HepG2 (cell line): Measurements from ENCODE around the gene PRUNE1. TPM values are rescaled to one million over a fixed set of nuclear protein-coding genes. Genes with fewer than 3 reads are reported as not detected.
A peak's percentile ranks its signal among the peaks of the same experiment; 100 is the strongest.

Source experiments
- ATAC-seq: fragments of 200-7000 bp; cut with Tn5 transposase; 3 replicates; pipeline ENCODE4 v1.9.1; 2020; ENCODE audit warnings: mild to moderate bottlenecking, moderate library complexity
- BruUV-seq: library from RNA; stranded (reverse); fragments of 400-500 nt; replicated peaks from 2 replicates; lab custom pipeline; 2021; lab: Mats Ljungman, UMichigan
- CTCF ChIA-PET: fragments of 300-600 bp; formaldehyde crosslinking; extraction: SDS; loops from one replicate; lab custom pipeline; 2021; ENCODE audit warnings: low total read pairs, inconsistent platforms, low intra/inter-chr PET ratio; lab: Yijun Ruan, JAX
- POLR2A ChIA-PET: fragments of 350-600 bp; sonication (Branson Sonifier 250); formaldehyde crosslinking; loops from one replicate; lab custom pipeline; 2020; ENCODE audit warnings: antibody characterized with exemption, inconsistent platforms; lab: Yijun Ruan, JAX
- DNase-seq: peaks from one replicate; pipeline ENCODE4 v3.0.0-alpha.2; 2015; ENCODE audit warnings: low spot score
- FAIRE-seq: peaks from 3 replicates; lab custom pipeline; 2011; peaks lifted over from hg19 to GRCh38; lab: Jason Lieb, UNC
- H2AFZ ChIP-seq: one replicate; pipeline ENCODE4 v1.6.1; 2011; ENCODE audit warnings: low read length, inconsistent platforms
- H3K27ac ChIP-seq: fragments of 300-600 bp; 3 replicates; pipeline ENCODE4 v1.8.0; 2011; ENCODE audit warnings: mixed run types, mild to moderate bottlenecking, mixed read lengths, low read length, inconsistent platforms; ENCODE audit not compliant: insufficient read depth; ENCODE audit errors: extremely low read length
- H3K27me3 ChIP-seq, 2 experiments: fragments of 200-600 bp in 1 of 2; 2 replicates in 1 of 2; 3 replicates in 1 of 2; pipeline versions ENCODE4 v1.6.0 to v1.8.0; 2011; ENCODE audit warnings: low read length in 2 of 2, mild to moderate bottlenecking in 2 of 2, moderate library complexity in 2 of 2, inconsistent platforms in 1 of 2; ENCODE audit not compliant: insufficient read depth in 2 of 2, control insufficient read depth in 1 of 2
- H3K36me3 ChIP-seq, 2 experiments: fragments of 200-600 bp in 1 of 2; replicated peaks in 1 of 2; 2 replicates in 1 of 2; 3 replicates in 1 of 2; pipeline versions ENCODE4 v1.5.1 to v1.8.0; 2011; ENCODE audit warnings: low read length in 2 of 2, inconsistent platforms in 1 of 2; ENCODE audit not compliant: insufficient read depth in 2 of 2, control insufficient read depth in 1 of 2
- H3K4me1 ChIP-seq: 2 replicates; pipeline ENCODE4 v1.5.1; 2012; ENCODE audit warnings: low read length, inconsistent platforms; ENCODE audit not compliant: insufficient read depth
- H3K4me2 ChIP-seq: 2 replicates; pipeline ENCODE4 v1.6.0; 2011; ENCODE audit warnings: low read depth, low read length, inconsistent platforms
- H3K4me3 ChIP-seq, 3 experiments: fragments of 200-600 bp in 1 of 3; sonication (generic), shearing (Covaris generic) in 1 of 3; replicated peaks in 1 of 3; 2 replicates each; pipeline ENCODE4 v1.5.1; 2011 to 2016; ENCODE audit warnings: low read length in 3 of 3, inconsistent platforms in 2 of 3, low read depth in 2 of 3, mild to moderate bottlenecking in 2 of 3, control low read depth in 1 of 3, mixed read lengths in 1 of 3; ENCODE audit not compliant: insufficient read depth in 1 of 3
- H3K79me2 ChIP-seq: one replicate; pipeline ENCODE4 v1.6.1; 2011; ENCODE audit warnings: low read length, inconsistent platforms; ENCODE audit not compliant: insufficient read depth
- H3K9ac ChIP-seq: 2 replicates; pipeline ENCODE4 v1.6.0; 2011; ENCODE audit warnings: mild to moderate bottlenecking, low read depth, low read length, inconsistent platforms; ENCODE audit not compliant: insufficient read depth
- H3K9me3 ChIP-seq: 2 replicates; pipeline ENCODE4 v1.5.1; 2012; ENCODE audit warnings: mild to moderate bottlenecking, low read length
- H4K20me1 ChIP-seq: 2 replicates; pipeline ENCODE4 v1.6.0; 2011; ENCODE audit warnings: inconsistent platforms, mild to moderate bottlenecking, low read length, moderate library complexity; ENCODE audit not compliant: insufficient read depth
- CENPT ChIP-seq: sonication (generic); formaldehyde crosslinking; IDR thresholded peaks from 2 replicates; pipeline ENCODE4 v1.8.0; 2022; ENCODE audit warnings: low read depth, mild to moderate bottlenecking, moderate library complexity, missing genetic modification reagents
- DR1 ChIP-seq: sonication (generic); formaldehyde crosslinking; IDR thresholded peaks from 2 replicates; pipeline ENCODE4 v1.8.0; 2021; ENCODE audit warnings: mild to moderate bottlenecking, missing genetic modification reagents, inconsistent platforms
- ELF4 ChIP-seq: sonication (generic); formaldehyde crosslinking; IDR thresholded peaks from 2 replicates; pipeline ENCODE4 v1.5.0; 2020; ENCODE audit warnings: missing genetic modification reagents, mild to moderate bottlenecking, moderate library complexity, borderline replicate concordance
- HNF4A ChIP-seq: sonication (generic); formaldehyde crosslinking; IDR thresholded peaks from 2 replicates; pipeline ENCODE4 v1.4.0; 2020; ENCODE audit warnings: missing genetic modification reagents
- HNRNPLL ChIP-seq: fragments of 200-400 bp; formaldehyde crosslinking; IDR thresholded peaks from 2 replicates; pipeline ENCODE4 v1.6.1; 2017; ENCODE audit warnings: mild to moderate bottlenecking, low read depth, low read length; ENCODE audit not compliant: poor library complexity, severe bottlenecking
- IRF2 ChIP-seq: IDR thresholded peaks from 2 replicates; pipeline ENCODE4 v1.6.1; 2018; ENCODE audit warnings: missing genetic modification reagents, missing compliant biosample characterization
- JUNB ChIP-seq: sonication (generic); formaldehyde crosslinking; IDR thresholded peaks from 2 replicates; pipeline ENCODE4 v1.8.0; 2022; ENCODE audit warnings: missing genetic modification reagents, mild to moderate bottlenecking, borderline replicate concordance
- NFIC ChIP-seq: IDR thresholded peaks from 2 replicates; pipeline ENCODE4 v1.6.1; 2012; ENCODE audit warnings: mild to moderate bottlenecking, low read length, inconsistent platforms
- RERE ChIP-seq: IDR thresholded peaks from 2 replicates; pipeline ENCODE4 v1.6.1; 2016; ENCODE audit warnings: low read depth, missing genetic modification reagents, missing compliant biosample characterization
- SNRNP70 ChIP-seq: fragments of 200-400 bp; formaldehyde crosslinking; IDR thresholded peaks from 2 replicates; pipeline ENCODE4 v1.6.1; 2017; ENCODE audit warnings: mild to moderate bottlenecking, low read depth, low read length, moderate library complexity
- ZNF337 ChIP-seq: sonication (generic); formaldehyde crosslinking; IDR thresholded peaks from 2 replicates; pipeline ENCODE4 v1.5.1; 2020; ENCODE audit warnings: missing genetic modification reagents, low read depth, mild to moderate bottlenecking, borderline replicate concordance
- ZNF543 ChIP-seq: sonication (generic); formaldehyde crosslinking; IDR thresholded peaks from 2 replicates; pipeline ENCODE4 v1.4.0; 2020; ENCODE audit warnings: mild to moderate bottlenecking, missing genetic modification reagents
- ZNF629 ChIP-seq: sonication (generic); formaldehyde crosslinking; conservative IDR thresholded peaks from 2 replicates; pipeline ENCODE4 v1.5.0; 2020; ENCODE audit warnings: missing genetic modification reagents
- ZNF670 ChIP-seq: sonication (generic); formaldehyde crosslinking; IDR thresholded peaks from 2 replicates; pipeline ENCODE4 v1.8.0; 2022; ENCODE audit warnings: mild to moderate bottlenecking, missing genetic modification reagents, borderline replicate concordance
- ZNF710 ChIP-seq: sonication (generic); formaldehyde crosslinking; IDR thresholded peaks from 2 replicates; pipeline ENCODE4 v1.5.0; 2020; ENCODE audit warnings: mild to moderate bottlenecking, missing genetic modification reagents, borderline replicate concordance
- ZNF777 ChIP-seq: sonication (generic); formaldehyde crosslinking; IDR thresholded peaks from 2 replicates; pipeline ENCODE4 v1.4.0; 2020; ENCODE audit warnings: missing genetic modification reagents
- ZSCAN21 ChIP-seq: sonication (generic); formaldehyde crosslinking; IDR thresholded peaks from 2 replicates; pipeline ENCODE4 v1.8.0; 2022; ENCODE audit warnings: mild to moderate bottlenecking, missing genetic modification reagents, moderate library complexity, borderline replicate concordance
- ZSCAN25 ChIP-seq: sonication (generic); formaldehyde crosslinking; IDR thresholded peaks from 2 replicates; pipeline ENCODE4 v1.8.0; 2022; ENCODE audit warnings: mild to moderate bottlenecking, missing genetic modification reagents
- WGBS: methylation state at CpG from one replicate; pipeline ENCODE4 v1.1.6; 2017; ENCODE audit warnings: low lambda C conversion rate; 5-methylcytosine and 5-hydroxymethylcytosine counted together
- in situ Hi-C: cut with HindIII; loops from 2 replicates; pipeline ENCODE4 v1.10.0; 2017; ENCODE audit warnings: low pct_unique_long_range_greater_than_20kb; ENCODE audit not compliant: extremely low pct_ligation_motif_present
- intact Hi-C: fragments of 100-400 bp; cut with micrococcal nuclease; formaldehyde crosslinking; loops from one replicate; pipeline ENCODE4 v1.10.0; 2022; ENCODE audit not compliant: unreplicated experiment
- polyA plus RNA-seq, 8 experiments: library from polyadenylated mRNA; depleted of rRNA in 3 of 8; stranded (reverse) in 7 of 8; unstranded in 1 of 8; fragments of >200 nt; fragmentation: Illumina TruSeq in 4 of 8; extraction: Trizol in 4 of 8; gene quantifications; 2 replicates each; pipeline versions ENCODE4 v1.2.1 to v1.2.3, GENCODE V29; 2011 to 2016; ENCODE audit warnings: low read depth in 4 of 8, missing spikeins in 1 of 8, mixed read lengths in 1 of 8; ENCODE audit not compliant: insufficient read depth in 1 of 8
- total RNA-seq, 5 experiments: library from RNA; depleted of rRNA; stranded (reverse); fragments of >200 nt; fragmentation: Illumina TruSeq; extraction: Trizol; gene quantifications; 2 replicates each; pipeline ENCODE4 v1.2.3, GENCODE V29; 2016; ENCODE audit warnings: low read depth in 1 of 5

PRUNE1 gene
- total and polyA plus RNA-seq, 2 of the 13 experiments (the other 11 are each of a cell fraction or from before 2014, with no cell fraction given), result 19.0 to 31.9 TPM

- Histone ChIP-seq H3K4me1 (peaks cover 77% of the 10 kb centered on the region), H3K27me3 (no peaks in the 10 kb centered on the region; a peak in 1 of 5 replicates), H3K36me3 (no peaks in the 10 kb centered on the region), H2AFZ (no peak overlapping the region), H3K4me2 (peak overlapping the region; percentile 99), H3K9ac (peak overlapping the region; percentile 98), H3K27ac (peak overlapping the region; percentile 100), H3K4me3 (peak overlapping the region; percentile 61 to 99 (median 69)), H4K20me1 (no peaks in the 10 kb centered on the region), H3K9me3 (no peaks in the 10 kb centered on the region), H3K79me2 (peaks cover 34% of the 10 kb centered on the region)
- ATAC-seq, result no peak
- in situ Hi-C loops (no loop called here), intact Hi-C loops (loop anchor here (5.0 kb wide), 2 partner anchors 36 to 39 kb away; partner anchors contain the start of genes C1orf56 and CERS2)
- 1% methylated on average over 4 of the region's 4 CpGs for WGBS
- POLR2A ChIA-PET, result interaction anchor here (3.5 to 9.1 kb wide), 3 partner anchors 12 to 34 kb away, joined by 55 to 150 read pairs (median 99); partner anchors contain the start of genes ANXA9 and CERS2
- no peak for DNase-seq
- CTCF ChIA-PET, result interaction anchor here (0.9 to 1.4 kb wide), 2 partner anchors 27 to 29 kb away, joined by 3 read pairs; no protein-coding TSS in a partner anchor
- no peak for FAIRE-seq
- no TSS peak for BruUV-seq
- TF ChIP-seq DR1 (CRISPR knock-in tag) (no peak), ZNF337 (CRISPR knock-in tag) (0 out of 2 replicates have a peak, but pooled peaks have one; percentile 4), ZNF670 (CRISPR knock-in tag) (peak; percentile 72; the same call in 1 of the 2 replicates), HNF4A (CRISPR knock-in tag) (0 out of 2 replicates have a peak, but pooled peaks have one; percentile 5), CENPT (CRISPR knock-in tag) (no peak), HNRNPLL (no peak), ELF4 (CRISPR knock-in tag) (no peak), ZSCAN21 (CRISPR knock-in tag) (no peak; the same call in 1 of the 2 replicates), JUNB (CRISPR knock-in tag) (no peak), RERE (no peak), IRF2 (no peak), ZNF629 (0 out of 2 replicates have a peak, but pooled peaks have one; percentile 26), ZNF543 (CRISPR knock-in tag) (no peak), ZNF710 (no peak), NFIC (no peak), ZSCAN25 (no peak), ZNF777 (no peak), SNRNP70 (no peak)
Measured at GRCh38 chr1:151007853-151008243, 401 bp upstream of the PRUNE1 start.
